Measurements from ENCODE around the gene S100A2. TPM values are rescaled to one million over a fixed set of nuclear protein-coding genes. Genes with fewer than 3 reads are reported as not detected.

Gene S100A2
- total RNA-seq, 1 donor from 2014 or later = not detected

DNA sequence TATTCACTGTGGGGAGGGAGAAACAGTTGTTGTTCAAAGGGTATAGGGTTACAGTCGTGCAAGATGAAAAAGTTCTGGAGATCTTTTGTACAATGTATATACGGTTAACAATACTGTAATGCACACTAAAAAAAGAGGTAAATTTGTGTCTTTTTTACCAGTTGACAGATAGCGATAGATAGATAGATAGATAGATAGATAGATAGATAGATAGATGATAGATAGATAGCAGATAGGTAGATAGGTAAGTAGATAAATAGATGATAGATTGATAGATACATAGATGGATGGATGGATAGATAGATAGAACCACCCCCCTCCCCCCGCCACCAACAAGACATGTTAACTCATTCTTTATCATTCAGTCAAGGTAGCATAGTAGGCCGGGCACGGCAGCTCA is 37.1 kb upstream of the S100A2 start:
- TF ChIP-seq CTCF (IDR thresholded peaks at IDR 0.05) = no peak
- H3K4me1 ChIP-seq = peaks cover 0 to 4% of the 10 kb centered on the region in 2 donors

GRCh38 chr1:153599847-153600246 is 34.2 kb upstream of the S100A2 start:
- no peaks in the 10 kb centered on the region for H3K9me3 ChIP-seq
- no peaks in the 10 kb centered on the region for H3K36me3 ChIP-seq
- intact Hi-C loops (cut with DNase I) = no loop called here
- no peak overlapping the region for H3K27ac ChIP-seq
- no peaks in the 10 kb centered on the region for H3K27me3 ChIP-seq
- no peak for DNase-seq (ENCODE audit: low spot score in 2 of 2)
- no peaks in the 10 kb centered on the region for H3K4me1 ChIP-seq
- TF ChIP-seq CTCF (IDR thresholded peaks at IDR 0.05) = no peak
- no peak overlapping the region for H3K4me3 ChIP-seq

More for the DNA sequence above, 37.1 kb upstream of the S100A2 start:
- Histone ChIP-seq H3K4me3 (no peak overlapping the region), H3K27ac (no peak overlapping the region), H3K27me3 (no peaks in the 10 kb centered on the region), H3K9me3 (no peaks in the 10 kb centered on the region), H3K36me3 (peaks cover 13 to 25% of the 10 kb centered on the region in 2 donors)
- intact Hi-C loops (cut with DNase I) = no loop called here
- no peak for DNase-seq (ENCODE audit: low spot score in 2 of 2)

DNA sequence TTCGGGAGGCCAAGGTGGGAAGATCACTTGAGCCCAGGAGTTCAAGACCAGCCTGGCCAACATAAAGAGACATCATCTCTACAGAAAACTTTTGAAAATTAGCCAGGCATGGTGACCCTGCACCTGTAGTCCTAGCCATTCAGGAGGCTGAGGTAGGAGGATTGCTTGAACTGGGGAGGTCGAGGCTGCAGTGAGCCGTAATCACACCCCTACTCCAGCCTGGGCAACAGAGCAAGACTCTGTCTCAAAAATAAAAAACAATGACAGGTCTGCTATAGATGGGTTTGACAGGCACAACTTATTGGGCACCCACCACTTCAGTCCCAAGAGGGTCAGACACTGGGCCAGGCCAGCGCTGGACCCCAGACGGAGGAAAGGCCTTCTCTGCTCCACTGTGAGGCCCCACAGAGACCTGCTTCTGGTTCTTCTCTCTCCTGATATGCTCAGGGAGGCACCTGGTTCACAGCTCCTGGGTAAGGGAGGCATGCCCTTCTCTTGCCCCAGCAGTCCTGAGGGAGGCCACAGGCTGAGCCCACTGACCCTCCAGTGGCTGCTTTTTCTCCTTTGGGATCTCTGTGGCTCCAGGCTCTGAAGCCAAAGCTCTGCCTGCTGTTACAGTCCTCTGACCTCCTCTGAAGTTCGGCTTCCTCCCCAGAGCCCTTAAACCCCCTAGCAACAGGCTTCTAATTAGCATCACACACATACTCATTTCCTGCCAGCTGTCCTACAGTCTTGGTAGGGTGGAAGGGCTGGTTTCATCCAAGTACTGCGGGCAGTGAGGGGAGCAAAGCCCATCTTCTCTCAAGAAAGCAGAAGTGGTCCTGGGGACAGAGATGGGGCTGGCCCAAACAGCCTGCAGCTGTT is 32.9 kb upstream of the S100A2 start:
- Histone ChIP-seq H3K27ac (no peak overlapping the region), H3K9me3 (no peaks in the 10 kb centered on the region), H3K4me3 (no peak overlapping the region), H3K4me1 (no peaks in the 10 kb centered on the region), H3K27me3 (no peaks in the 10 kb centered on the region), H3K36me3 (no peaks in the 10 kb centered on the region)
- no peak for TF ChIP-seq CTCF (IDR thresholded peaks at IDR 0.05)
- no peak for DNase-seq (ENCODE audit: low spot score in 2 of 2)
- intact Hi-C loops (cut with DNase I) = no loop called here

GRCh38 chr1:153597206-153597605 is 31.6 kb upstream of the S100A2 start:
- H3K36me3 ChIP-seq = no peaks in the 10 kb centered on the region
- no peak for DNase-seq (ENCODE audit: low spot score in 2 of 2)
- H3K4me3 ChIP-seq = no peak overlapping the region
- intact Hi-C loops (cut with DNase I) = no loop called here
- no peaks in the 10 kb centered on the region for H3K4me1 ChIP-seq
- no peak overlapping the region for H3K27ac ChIP-seq
- H3K27me3 ChIP-seq = no peaks in the 10 kb centered on the region
- no peak for TF ChIP-seq CTCF (IDR thresholded peaks at IDR 0.05)
- H3K9me3 ChIP-seq = no peaks in the 10 kb centered on the region

GRCh38 chr1:153592748-153593147 is 27.1 kb upstream of the S100A2 start:
- Histone ChIP-seq H3K27ac (no peak overlapping the region), H3K36me3 (no peaks in the 10 kb centered on the region), H3K9me3 (no peaks in the 10 kb centered on the region), H3K4me1 (no peaks in the 10 kb centered on the region), H3K4me3 (no peak overlapping the region), H3K27me3 (no peaks in the 10 kb centered on the region)
- TF ChIP-seq CTCF (IDR thresholded peaks at IDR 0.05) = no peak
- DNase-seq (ENCODE audit: low spot score in 2 of 2) = no peak
- intact Hi-C loops (cut with DNase I) = no loop called here

Measured in ascending aorta (tissue), 2 donors.